Measurements from ENCODE around the gene ERVMER34-1.

The ERVMER34-1 gene

GRCh38 chr4:52728691-52729240, 22.5 kb downstream of the ERVMER34-1 start:
- in situ Hi-C loops (cut with HindIII; ENCODE audit: low pct_ligation_motif_present, low pct_unique_long_range_greater_than_20kb, low sequenced_read_pairs) = no loop called here

GRCh38 chr4:52726826-52727580, 24.2 kb downstream of the ERVMER34-1 start:
- DNase-seq = no peak
- in situ Hi-C loops (cut with HindIII; ENCODE audit: low pct_ligation_motif_present, low pct_unique_long_range_greater_than_20kb, low sequenced_read_pairs) = no loop called here

More at GRCh38 chr4:52728691-52729240, 22.5 kb downstream of the ERVMER34-1 start:
- DNase-seq = no peak

- peak; percentile 94 for DNase-seq
- in situ Hi-C loops (cut with HindIII; ENCODE audit: low pct_ligation_motif_present, low pct_unique_long_range_greater_than_20kb, low sequenced_read_pairs) = no loop called here
Measured at GRCh38 chr4:52721968-52722815, 29.0 kb downstream of the ERVMER34-1 start.

- in situ Hi-C loops (cut with HindIII; ENCODE audit: low pct_ligation_motif_present, low pct_unique_long_range_greater_than_20kb, low sequenced_read_pairs) = no loop called here
- DNase-seq = no peak
Measured at GRCh38 chr4:52718123-52718522, 33.1 kb downstream of the ERVMER34-1 start.

- no peak for DNase-seq
- in situ Hi-C loops (cut with HindIII; ENCODE audit: low pct_ligation_motif_present, low pct_unique_long_range_greater_than_20kb, low sequenced_read_pairs) = no loop called here
Measured at GRCh38 chr4:52716364-52717151, 34.7 kb downstream of the ERVMER34-1 start.

GRCh38 chr4:52715914-52716313, 35.3 kb downstream of the ERVMER34-1 start:
- DNase-seq = no peak
- in situ Hi-C loops (cut with HindIII; ENCODE audit: low pct_ligation_motif_present, low pct_unique_long_range_greater_than_20kb, low sequenced_read_pairs) = no loop called here

- no peak for DNase-seq
- in situ Hi-C loops (cut with HindIII; ENCODE audit: low pct_ligation_motif_present, low pct_unique_long_range_greater_than_20kb, low sequenced_read_pairs) = no loop called here
Measured at GRCh38 chr4:52715255-52715897, 35.8 kb downstream of the ERVMER34-1 start.

GRCh38 chr4:52714597-52715254, 36.5 kb downstream of the ERVMER34-1 start:
- in situ Hi-C loops (cut with HindIII; ENCODE audit: low pct_ligation_motif_present, low pct_unique_long_range_greater_than_20kb, low sequenced_read_pairs) = no loop called here
- DNase-seq = no peak

- DNase-seq = no peak
- in situ Hi-C loops (cut with HindIII; ENCODE audit: low pct_ligation_motif_present, low pct_unique_long_range_greater_than_20kb, low sequenced_read_pairs) = no loop called here
Measured at GRCh38 chr4:52713456-52713937, 37.7 kb downstream of the ERVMER34-1 start.

- in situ Hi-C loops (cut with HindIII; ENCODE audit: low pct_ligation_motif_present, low pct_unique_long_range_greater_than_20kb, low sequenced_read_pairs) = no loop called here
- DNase-seq = peak; percentile 93
Measured at GRCh38 chr4:52712251-52713130, 38.7 kb downstream of the ERVMER34-1 start.

GRCh38 chr4:52711834-52712250, 39.4 kb downstream of the ERVMER34-1 start:
- DNase-seq = no peak
- in situ Hi-C loops (cut with HindIII; ENCODE audit: low pct_ligation_motif_present, low pct_unique_long_range_greater_than_20kb, low sequenced_read_pairs) = no loop called here

- in situ Hi-C loops (cut with HindIII; ENCODE audit: low pct_ligation_motif_present, low pct_unique_long_range_greater_than_20kb, low sequenced_read_pairs) = no loop called here
Measured at GRCh38 chr4:52711272-52711671, 40.0 kb downstream of the ERVMER34-1 start.

GRCh38 chr4:52709155-52709554, 42.1 kb downstream of the ERVMER34-1 start:
- in situ Hi-C loops (cut with HindIII; ENCODE audit: low pct_ligation_motif_present, low pct_unique_long_range_greater_than_20kb, low sequenced_read_pairs) = no loop called here

More at GRCh38 chr4:52711272-52711671, 40.0 kb downstream of the ERVMER34-1 start:
- DNase-seq = no peak

GRCh38 chr4:52704661-52705060, 46.6 kb downstream of the ERVMER34-1 start:
- in situ Hi-C loops (cut with HindIII; ENCODE audit: low pct_ligation_motif_present, low pct_unique_long_range_greater_than_20kb, low sequenced_read_pairs) = no loop called here

More at GRCh38 chr4:52709155-52709554, 42.1 kb downstream of the ERVMER34-1 start:
- DNase-seq = no peak

GRCh38 chr4:52704133-52704532, 47.1 kb downstream of the ERVMER34-1 start:
- DNase-seq = no peak
- in situ Hi-C loops (cut with HindIII; ENCODE audit: low pct_ligation_motif_present, low pct_unique_long_range_greater_than_20kb, low sequenced_read_pairs) = no loop called here

More at GRCh38 chr4:52704661-52705060, 46.6 kb downstream of the ERVMER34-1 start:
- DNase-seq = no peak

- no peak for DNase-seq
- in situ Hi-C loops (cut with HindIII; ENCODE audit: low pct_ligation_motif_present, low pct_unique_long_range_greater_than_20kb, low sequenced_read_pairs) = no loop called here
Measured at GRCh38 chr4:52701207-52701606, 50.0 kb downstream of the ERVMER34-1 start.

Data from ACHN (cell line).